Motor neuron (in vitro differentiated cells): ENCODE results near the gene UNC5CL. TPM values are rescaled to one million over a fixed set of nuclear protein-coding genes. Genes with fewer than 3 reads are reported as not detected.

Source experiments
- ATAC-seq, 8 experiments: fragments of 200-7000 bp; cut with Tn5 transposase; replicated peaks in 6 of 8; 2 replicates each; pipeline ENCODE4 v1.8.0; 2021; ENCODE audit warnings: mild to moderate bottlenecking in 8 of 8, moderate library complexity in 8 of 8
- H3K27ac ChIP-seq, 2 donors: fragments of 250-450 bp; sonication (Bioruptor Pico); 2 replicates each; pipeline ENCODE4 v1.9.0; 2021; ENCODE audit warnings: antibody characterized with exemption in 2 of 2, mild to moderate bottlenecking in 2 of 2, moderate library complexity in 1 of 2
- H3K4me1 ChIP-seq, 2 donors: fragments of 250-450 bp; sonication (Bioruptor Pico); replicated peaks in 1 of 2; 2 replicates each; pipeline ENCODE4 v1.6.1; 2021; ENCODE audit warnings: antibody characterized with exemption in 2 of 2, mild to moderate bottlenecking in 2 of 2, moderate library complexity in 1 of 2
- H3K4me3 ChIP-seq, 5 donors: fragments of 250-450 bp; sonication (Bioruptor Pico); 2 replicates each; pipeline ENCODE4 v1.9.0; 2021; ENCODE audit warnings: antibody characterized with exemption in 5 of 5, mild to moderate bottlenecking in 5 of 5, moderate library complexity in 4 of 5
- WGBS, 10 experiments: fragments of 450-650 bp; shearing (Covaris generic); methylation state at CpG; one replicate each; pipeline ENCODE4 v1.0.0; 2022; 5-methylcytosine and 5-hydroxymethylcytosine counted together
- in situ Hi-C, 9 experiments: fragments of 400-800 bp; cut with MboI; loops; one replicate each; pipeline ENCODE4 v1.15.0; 2021; ENCODE audit warnings: low sequenced_read_pairs in 9 of 9, low pct_unique_long_range_greater_than_20kb in 2 of 9; ENCODE audit not compliant: unreplicated experiment in 9 of 9
- total RNA-seq, 8 experiments: library from RNA; unstranded; fragments of 300-600 nt; gene quantifications; 2 replicates each; pipeline versions ENCODE4 v1.2.3 to v1.2.4, GENCODE V29; 2022

UNC5CL gene
- total RNA-seq, 8 experiments from 2014 or later: 0.25 to 1.2 (median 0.57) TPM

- peak overlapping the region; percentile 95 for H3K27ac ChIP-seq
- in situ Hi-C loops: loop anchor here in 3 of 9 experiments (25.0 kb wide), 1 partner anchor 1712 kb away; no protein-coding TSS in a partner anchor
- H3K4me3 ChIP-seq: peak overlapping the region; percentile 55 to 79 (median 66)
- H3K4me1 ChIP-seq: peaks cover 0 to 7% of the 10 kb centered on the region in 2 donors
- WGBS, 10 experiments: 0 to 17% (median 1%) methylated on average over 1 to 11 of the region's 11 CpGs
- ATAC-seq: no peak
Measured at GRCh38 chr6:41073968-41074691, 35.1 kb upstream of the UNC5CL start.

- peak; percentile 4 to 23 (median 10) for ATAC-seq
- H3K4me3 ChIP-seq: peak overlapping the region; percentile 55 to 79 (median 66)
- WGBS, 10 experiments: 0% methylated on average over 1 to 8 of the region's 74 CpGs; no CpG with 5 or more reads in 6 of the 10 experiments
- H3K27ac ChIP-seq: peak overlapping the region; percentile 95
- H3K4me1 ChIP-seq: peaks cover 0 to 7% of the 10 kb centered on the region in 2 donors
- in situ Hi-C loops: loop anchor here in 3 of 9 experiments (25.0 kb wide), 1 partner anchor 1711 kb away; no protein-coding TSS in a partner anchor
Measured at GRCh38 chr6:41073203-41073967, 34.4 kb upstream of the UNC5CL start.

GRCh38 chr6:41072836-41073202 lies 33.8 kb upstream of the UNC5CL start, which contains the start of gene NFYA:
Gene NFYA, plus strand, starts transcription at chr6:41072974. Its CDS starts 6,116 bp downstream, at chr6:41079090.
- WGBS, 10 experiments: no CpG with 5 or more reads among the region's 37 CpGs
- peak; percentile 66 to 85 (median 83) for ATAC-seq
- peak within 1 kb of the TSS; percentile 55 to 79 (median 66) for H3K4me3 ChIP-seq
- peak within 1 kb of the TSS; percentile 95 for H3K27ac ChIP-seq
- in situ Hi-C loops: loop anchor here in 3 of 9 experiments (25.0 kb wide), 1 partner anchor 1711 kb away; no protein-coding TSS in a partner anchor
- peaks cover 0 to 7% of the 10 kb centered on the region in 2 donors for H3K4me1 ChIP-seq

- WGBS, 10 experiments: 0 to 2% (median 0%) methylated on average over 1 to 13 of the region's 63 CpGs; no CpG with 5 or more reads in 3 of the 10 experiments
- peak within 1 kb of the TSS; percentile 55 to 79 (median 66) for H3K4me3 ChIP-seq
- in situ Hi-C loops: loop anchor here in 3 of 9 experiments (25.0 kb wide), 1 partner anchor 1710 kb away; no protein-coding TSS in a partner anchor
Measured at GRCh38 chr6:41071923-41072835, 33.2 kb upstream of the UNC5CL start, which contains the start of gene OARD1. Gene OARD1, minus strand, starts transcription at chr6:41072356. Its CDS starts 722 bp downstream, at chr6:41071634.

GRCh38 chr6:41071501-41071922 lies 32.5 kb upstream of the UNC5CL start:
- peak overlapping the region; percentile 85 for H3K27ac ChIP-seq
- peaks cover 0 to 7% of the 10 kb centered on the region in 2 donors for H3K4me1 ChIP-seq
- H3K4me3 ChIP-seq: peak overlapping the region; percentile 55 to 66 (median 63)
- ATAC-seq: no peak
- WGBS, 10 experiments: 0 to 5% (median 0%) methylated on average over 2 to 14 of the region's 16 CpGs; no CpG with 5 or more reads in 2 of the 10 experiments
- in situ Hi-C loops: loop anchor here in 3 of 9 experiments (25.0 kb wide), 1 partner anchor 1709 kb away; no protein-coding TSS in a partner anchor

More at GRCh38 chr6:41071923-41072835, 33.2 kb upstream of the UNC5CL start, which contains the start of gene OARD1:
- ATAC-seq: peak; percentile 62 to 80 (median 76)
- Histone ChIP-seq H3K27ac (peak within 1 kb of the TSS; percentile 95), H3K4me1 (peaks cover 0 to 7% of the 10 kb centered on the region in 2 donors)

GRCh38 chr6:41066867-41067304 lies 27.9 kb upstream of the UNC5CL start:
- in situ Hi-C loops: loop anchor here in 3 of 9 experiments (25.0 kb wide), 1 partner anchor 1705 kb away; no protein-coding TSS in a partner anchor
- no peaks in the 10 kb centered on the region for H3K4me1 ChIP-seq
- ATAC-seq: peak in 1 of 8 experiments; percentile 9
- H3K27ac ChIP-seq: no peak overlapping the region
- H3K4me3 ChIP-seq: no peak overlapping the region
- WGBS, 10 experiments: 0 to 40% (median 26%) methylated on average over 1 to 3 of the region's 3 CpGs

GRCh38 chr6:41065550-41066026 lies 26.6 kb upstream of the UNC5CL start:
- ATAC-seq: no peak

GRCh38 chr6:41064841-41065240 lies 25.8 kb upstream of the UNC5CL start:
- H3K4me1 ChIP-seq: no peaks in the 10 kb centered on the region
- no peak overlapping the region for H3K27ac ChIP-seq
- in situ Hi-C loops: loop anchor here in 3 of 9 experiments (25.0 kb wide), 1 partner anchor 1703 kb away; no protein-coding TSS in a partner anchor
- ATAC-seq: no peak
- WGBS, 10 experiments: 71 to 100% (median 89%) methylated on average over 2 to 5 of the region's 5 CpGs; no CpG with 5 or more reads in 1 of the 10 experiments
- H3K4me3 ChIP-seq: no peak overlapping the region

More at GRCh38 chr6:41065550-41066026, 26.6 kb upstream of the UNC5CL start:
- Histone ChIP-seq H3K4me3 (no peak overlapping the region), H3K4me1 (no peaks in the 10 kb centered on the region), H3K27ac (no peak overlapping the region)
- 83 to 100% (median 95%) methylated on average over 1 to 2 of the region's 2 CpGs; no CpG with 5 or more reads in 2 of the 10 experiments for WGBS, 10 experiments
- in situ Hi-C loops: loop anchor here in 3 of 9 experiments (25.0 kb wide), 1 partner anchor 1703 kb away; no protein-coding TSS in a partner anchor

GRCh38 chr6:41063884-41064285 lies 24.9 kb upstream of the UNC5CL start:
- H3K4me3 ChIP-seq: no peak overlapping the region
- WGBS, 10 experiments: 87 to 100% (median 100%) methylated on average over 1 to 2 of the region's 2 CpGs; no CpG with 5 or more reads in 1 of the 10 experiments
- no peak overlapping the region for H3K27ac ChIP-seq
- in situ Hi-C loops: loop anchor here in 3 of 9 experiments (25.0 kb wide), 1 partner anchor 1702 kb away; no protein-coding TSS in a partner anchor
- H3K4me1 ChIP-seq: no peaks in the 10 kb centered on the region
- ATAC-seq: no peak

GRCh38 chr6:41062056-41062455 lies 23.0 kb upstream of the UNC5CL start:
- Histone ChIP-seq H3K4me1 (no peaks in the 10 kb centered on the region), H3K4me3 (no peak overlapping the region), H3K27ac (no peak overlapping the region)
- 44 to 100% (median 100%) methylated on average over 1 of the region's 1 CpG; no CpG with 5 or more reads in 3 of the 10 experiments for WGBS, 10 experiments
- no peak for ATAC-seq
- in situ Hi-C loops: loop anchor here in 3 of 9 experiments (25.0 kb wide), 1 partner anchor 1700 kb away; no protein-coding TSS in a partner anchor

- no peaks in the 10 kb centered on the region for H3K4me1 ChIP-seq
- H3K4me3 ChIP-seq: no peak overlapping the region
- ATAC-seq: no peak
- in situ Hi-C loops: loop anchor here in 3 of 9 experiments (25.0 kb wide), 1 partner anchor 1699 kb away; no protein-coding TSS in a partner anchor
- H3K27ac ChIP-seq: no peak overlapping the region
- 53 to 100% (median 96%) methylated on average over 1 to 9 of the region's 13 CpGs; no CpG with 5 or more reads in 2 of the 10 experiments for WGBS, 10 experiments
Measured at GRCh38 chr6:41061196-41061726, 22.2 kb upstream of the UNC5CL start.
